ENCODE measurements around the gene SEC14L1.

SEC14L1 gene

GRCh38 chr17:77217566-77217965, 76.8 kb downstream of the SEC14L1 start:
- no peak for DNase-seq

GRCh38 chr17:77218902-77219301, 78.1 kb downstream of the SEC14L1 start:
- no peak for DNase-seq

GRCh38 chr17:77222356-77222755, 81.6 kb downstream of the SEC14L1 start:
- DNase-seq: no peak

DNA sequence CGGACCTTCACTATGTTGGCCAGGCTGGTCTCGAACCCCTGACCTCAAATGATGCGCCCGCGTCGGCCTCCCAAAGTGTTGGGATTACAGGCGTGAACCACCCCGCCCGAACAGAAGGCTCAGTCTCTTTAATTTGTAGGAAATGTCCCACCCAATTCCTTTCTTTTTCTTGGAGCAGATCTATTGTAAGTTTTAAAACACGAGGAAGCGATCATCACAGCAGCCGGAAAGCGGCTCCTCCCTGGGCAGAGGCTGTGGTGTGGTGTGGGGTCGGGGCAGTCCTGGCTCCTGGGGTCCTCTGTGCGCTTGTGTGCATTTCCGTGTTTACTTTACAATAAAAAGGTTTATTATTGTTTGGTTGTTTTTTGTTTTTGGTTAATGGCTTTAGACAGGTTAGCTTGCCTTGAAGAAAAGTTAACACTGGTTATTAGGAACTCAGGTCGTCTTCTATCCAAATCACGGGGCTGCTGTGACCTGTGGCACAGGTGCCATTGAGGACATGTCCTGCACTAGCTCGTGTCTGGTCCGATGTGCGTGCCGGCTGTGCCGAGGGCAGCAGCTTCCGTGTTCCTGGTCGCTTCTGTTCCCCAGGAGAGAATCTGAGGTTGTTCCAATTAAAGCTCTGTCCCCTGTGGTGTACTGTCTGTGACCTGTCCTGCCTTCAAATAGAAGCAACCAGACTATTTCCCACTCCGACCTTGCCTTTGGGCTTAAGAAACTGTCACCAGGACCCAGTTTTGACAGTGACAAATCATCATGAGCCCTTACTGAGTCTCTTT, 83.1 kb downstream of the SEC14L1 start:
- DNase-seq: no peak

- no peak for DNase-seq
Observed at GRCh38 chr17:77225265-77225664, 84.5 kb downstream of the SEC14L1 start.

GRCh38 chr17:77227461-77228240, 86.9 kb downstream of the SEC14L1 start:
- no peak for DNase-seq

DNA sequence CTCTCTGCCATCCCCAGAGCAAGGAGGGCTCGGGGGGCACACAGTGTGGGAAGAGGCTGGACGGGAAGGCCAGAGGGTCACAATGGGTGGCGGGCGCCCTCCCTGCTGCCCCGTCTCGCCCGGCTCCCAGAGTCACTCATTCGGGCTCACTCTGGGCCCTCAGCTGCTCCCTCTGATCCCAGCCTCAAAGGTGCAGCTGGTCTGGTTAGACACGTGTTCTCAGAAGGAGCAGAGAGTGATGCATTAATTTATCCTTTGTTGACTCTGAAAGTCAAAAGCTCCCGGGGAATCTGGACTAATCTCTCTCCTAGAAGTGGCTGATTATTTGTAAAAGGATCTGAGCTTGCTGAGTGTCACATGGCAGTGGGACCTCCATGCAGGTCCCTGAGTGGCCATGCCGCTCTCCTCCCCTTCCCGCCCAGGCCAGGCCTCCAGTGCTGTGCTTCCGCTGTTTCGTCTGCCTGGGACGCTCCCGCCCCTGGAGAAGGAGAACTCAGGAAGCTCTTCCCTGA, 87.5 kb downstream of the SEC14L1 start:
- no peak for DNase-seq

- DNase-seq: no peak
Observed at GRCh38 chr17:77228816-77229215, 88.0 kb downstream of the SEC14L1 start.

GRCh38 chr17:77229786-77230435, 89.1 kb downstream of the SEC14L1 start:
- no peak for DNase-seq

DNA sequence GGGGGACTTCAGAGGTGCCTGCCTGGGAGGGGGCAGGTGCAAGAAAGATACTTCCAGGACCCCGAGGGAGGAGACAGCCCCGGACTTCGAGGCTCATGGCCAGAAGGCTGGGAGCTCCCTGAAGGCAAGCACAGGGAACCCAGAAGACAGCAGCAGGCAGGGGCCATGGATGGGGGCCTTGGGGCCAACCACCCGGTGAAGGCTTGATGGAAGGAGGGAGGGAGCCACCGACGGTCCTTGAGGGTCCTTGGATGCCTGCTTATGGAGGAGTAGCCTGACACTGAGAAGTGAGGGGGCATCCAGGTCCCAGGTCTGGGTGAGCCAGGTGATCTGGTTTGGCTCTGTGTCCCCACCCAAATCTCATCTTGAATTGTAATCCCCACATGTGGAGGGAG, 89.7 kb downstream of the SEC14L1 start:
- no peak for DNase-seq

DNA sequence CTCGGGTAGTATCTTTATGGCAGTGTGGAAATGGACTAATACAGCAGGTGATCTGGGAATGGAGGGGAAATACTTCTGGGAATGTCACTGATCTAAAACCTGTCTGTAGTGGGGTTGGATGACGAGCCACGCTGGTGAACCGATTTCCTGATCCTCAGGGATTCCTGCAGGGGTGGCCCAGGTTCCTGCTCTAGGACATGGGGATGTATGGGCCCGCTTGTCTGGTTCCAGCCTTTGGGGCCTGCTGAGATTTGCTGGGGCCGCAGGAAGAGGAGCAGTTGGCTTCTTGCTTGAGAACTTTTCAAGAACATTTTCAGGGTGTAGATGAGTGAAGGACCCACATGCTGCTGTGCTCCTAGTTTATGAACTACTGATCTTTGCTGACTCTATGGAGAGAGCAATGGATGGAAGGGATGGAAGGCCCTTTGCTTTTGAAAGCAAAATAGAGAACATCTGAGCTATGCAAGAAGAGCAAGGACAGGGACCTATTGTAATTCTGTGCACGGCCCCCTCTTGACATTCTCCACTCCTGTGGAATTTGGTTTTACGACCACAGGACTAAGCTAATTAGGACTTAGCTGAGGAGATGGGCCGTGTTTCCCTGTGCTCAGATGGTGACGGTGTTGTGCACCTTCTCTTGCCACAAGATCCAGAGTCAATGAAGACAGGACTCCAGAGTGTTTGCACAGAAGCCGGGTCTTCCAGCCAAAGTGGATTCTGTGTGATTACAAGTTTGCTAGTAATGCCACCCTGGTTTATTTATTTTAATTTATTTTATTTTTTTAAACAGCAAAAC, 90.5 kb downstream of the SEC14L1 start:
- DNase-seq: no peak

- no peak for DNase-seq
Observed at GRCh38 chr17:77233127-77233526, 92.4 kb downstream of the SEC14L1 start.

DNA sequence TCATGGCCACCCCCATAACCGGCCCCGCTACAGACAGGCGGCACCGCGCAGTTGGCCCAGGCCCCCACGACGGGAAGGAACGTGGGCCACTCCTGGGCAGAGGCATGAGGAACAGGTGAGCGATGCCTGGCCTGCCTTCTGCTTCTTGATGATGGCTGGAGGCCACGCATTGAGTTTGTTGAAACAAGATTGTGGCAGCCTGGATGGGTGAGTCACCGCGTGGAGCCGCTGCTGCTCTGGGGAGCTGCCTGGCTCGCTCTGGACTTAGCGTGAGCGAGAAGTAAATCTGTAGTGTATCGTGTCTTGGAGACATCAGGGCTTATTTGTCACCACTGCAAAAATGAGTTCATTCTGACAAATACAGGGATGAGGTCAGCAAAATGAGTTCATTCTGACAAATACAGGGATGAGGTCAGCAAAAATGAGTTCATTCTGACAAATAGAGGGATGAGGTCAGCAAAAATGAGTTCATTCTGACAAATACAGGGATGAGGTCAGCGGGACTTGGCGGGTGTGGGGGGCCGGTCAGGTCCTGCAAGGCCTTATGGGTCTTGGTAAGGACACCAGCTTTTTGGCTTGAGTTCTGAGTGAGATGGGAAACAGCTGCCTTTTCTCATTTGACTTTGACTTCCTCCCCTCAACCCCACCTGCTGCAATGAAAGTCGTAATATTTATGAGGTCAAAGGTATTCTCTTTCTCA, 93.0 kb downstream of the SEC14L1 start:
- DNase-seq: no peak

DNA sequence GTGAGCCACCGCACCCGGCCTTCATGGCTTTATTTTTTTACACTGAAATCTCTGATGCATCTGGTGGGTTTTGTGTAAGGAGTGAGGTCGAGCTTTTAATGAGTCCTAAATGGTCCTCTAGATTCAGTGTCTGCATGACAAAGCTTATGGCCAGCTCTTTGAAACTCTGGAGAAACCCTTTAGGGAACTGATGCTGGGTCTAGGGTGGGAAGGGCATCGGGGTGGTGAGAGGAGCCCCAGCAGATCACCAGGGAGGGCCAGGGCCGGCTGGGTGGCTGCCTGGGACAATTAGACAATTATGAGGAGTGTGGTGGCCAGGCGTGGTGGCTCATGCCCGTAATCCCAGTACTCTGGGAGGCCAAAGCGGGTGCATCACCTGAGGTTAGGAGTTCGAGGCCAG, 93.9 kb downstream of the SEC14L1 start:
- DNase-seq: no peak

GRCh38 chr17:77235370-77235941, 94.7 kb downstream of the SEC14L1 start:
- DNase-seq: no peak

DNA sequence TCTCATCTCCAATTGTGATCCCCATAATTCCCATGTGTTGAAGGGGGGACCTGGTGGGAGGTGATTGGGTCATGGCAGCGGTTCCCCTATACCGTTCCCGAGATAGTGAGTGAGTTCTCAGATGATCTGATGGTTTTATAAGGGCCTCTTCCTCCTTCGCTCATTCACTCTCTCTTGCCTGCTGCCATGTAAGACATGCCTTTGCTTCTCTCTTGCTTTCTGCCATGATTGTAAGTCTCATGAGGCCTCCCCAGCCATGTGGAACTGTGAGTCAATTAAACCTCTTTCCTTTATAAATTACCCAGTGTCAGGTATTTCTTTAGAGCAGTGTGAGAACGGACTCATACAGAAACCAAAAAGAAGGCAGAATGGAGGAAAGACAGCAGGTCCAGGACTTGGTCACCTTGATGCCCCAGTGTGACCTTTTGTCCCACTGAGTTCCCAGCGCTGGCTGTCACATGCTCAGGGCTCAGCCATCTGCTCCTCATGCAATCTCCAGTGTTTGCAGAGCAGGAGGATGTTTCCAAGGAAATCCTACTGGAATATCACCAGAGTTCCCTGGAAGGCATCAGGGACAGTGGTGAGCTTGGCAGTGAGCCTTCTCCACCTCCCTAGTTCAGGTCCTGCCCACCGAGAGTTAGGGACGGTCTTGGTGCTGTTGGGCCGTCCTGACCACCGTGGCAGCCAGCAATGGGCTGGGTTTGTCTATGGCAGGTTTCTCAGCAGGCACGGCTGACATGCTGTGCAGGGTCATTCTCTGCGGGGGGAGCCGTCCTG, 96.7 kb downstream of the SEC14L1 start:
- DNase-seq: no peak

DNA sequence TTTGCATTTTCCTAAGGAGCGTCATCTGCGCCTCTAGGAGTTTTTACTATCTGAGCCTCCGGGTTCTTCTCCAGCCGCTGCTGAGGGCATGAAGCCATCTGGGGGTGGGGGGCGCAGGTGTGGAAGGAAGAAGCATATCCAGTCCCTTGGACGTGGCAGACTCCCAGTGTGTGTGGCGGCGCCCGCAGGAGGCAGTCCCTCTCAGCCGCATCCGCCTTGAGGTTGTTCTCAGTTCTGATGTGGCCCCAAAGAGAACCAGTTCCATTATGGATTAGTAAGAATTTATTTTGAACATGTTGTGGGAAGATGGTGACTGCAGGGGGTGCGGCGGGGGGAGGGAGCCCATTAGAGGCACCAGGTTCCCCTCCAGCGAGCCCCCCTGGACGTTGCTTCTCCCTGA, 100.2 kb downstream of the SEC14L1 start:
- DNase-seq: no peak

DNA sequence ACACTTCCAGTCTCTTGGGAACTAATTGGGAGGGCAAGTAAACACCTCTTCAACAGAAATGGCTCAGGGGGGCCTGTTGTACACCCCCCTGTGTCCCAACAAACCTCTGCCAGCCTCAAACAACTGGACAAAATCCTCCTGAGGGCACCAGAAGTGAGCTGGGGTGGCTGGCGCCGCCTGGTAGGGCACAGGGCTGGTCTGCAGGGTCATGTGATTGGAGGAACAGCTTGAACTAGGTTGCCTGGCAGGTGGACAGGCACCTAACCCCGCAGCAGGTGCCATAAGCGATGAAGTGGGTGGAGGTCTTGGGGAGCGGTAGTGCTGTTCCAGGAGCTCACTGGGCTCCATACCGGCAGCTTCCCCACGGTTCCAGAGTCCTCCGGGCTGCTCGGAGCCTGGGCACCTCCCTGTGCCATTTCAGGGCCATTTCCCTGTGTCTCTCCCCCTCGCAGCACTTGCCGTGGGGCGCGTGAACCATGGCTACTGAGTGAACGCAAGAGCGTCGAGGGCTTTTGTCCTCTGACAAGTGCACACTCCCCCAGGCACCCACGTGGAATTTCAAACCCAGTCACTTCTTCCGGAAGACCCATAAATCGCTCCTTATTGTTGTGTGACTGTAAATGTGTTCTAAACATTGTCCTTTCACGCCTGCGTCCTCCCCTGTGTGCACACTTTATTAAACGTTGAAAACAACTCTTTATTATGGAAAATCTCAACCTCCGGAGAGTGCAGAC, 101.5 kb downstream of the SEC14L1 start:
- DNase-seq: no peak

GRCh38 chr17:77245162-77245926, 104.6 kb downstream of the SEC14L1 start:
- DNase-seq: no peak
